ENCODE data around the gene SPON1.
A peak's percentile ranks its signal among the peaks of the same experiment; 100 is the strongest.
"Not testable (repeated sequence)": the region's sequence is repeated elsewhere in the genome, so short reads cannot be mapped to it uniquely, and the experiment has no call there.

Gene SPON1

DNA sequence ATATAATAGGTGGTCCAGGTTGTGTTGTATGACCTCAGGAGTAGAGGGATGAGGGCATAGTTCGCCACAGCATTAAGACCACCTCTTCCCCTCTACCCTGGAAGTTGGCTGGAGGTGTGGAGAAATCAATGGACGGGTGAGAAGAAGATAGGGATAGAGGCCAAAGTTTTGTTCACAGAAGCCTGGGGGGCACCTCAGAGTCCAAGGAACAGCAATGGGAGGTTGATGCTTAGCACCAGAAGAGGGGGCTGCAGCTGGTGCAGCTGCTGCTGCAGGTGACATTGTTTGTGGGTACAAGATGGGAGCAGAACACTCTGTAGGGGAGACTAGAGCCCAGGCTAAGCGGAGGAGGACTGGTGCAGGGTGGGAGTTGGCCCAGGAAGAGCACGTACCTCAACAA, 31.2 kb upstream of the SPON1 start:
- DNase-seq (ENCODE audit: low read depth in 2 of 2) = no peak
- TF ChIP-seq, protein P1, sequence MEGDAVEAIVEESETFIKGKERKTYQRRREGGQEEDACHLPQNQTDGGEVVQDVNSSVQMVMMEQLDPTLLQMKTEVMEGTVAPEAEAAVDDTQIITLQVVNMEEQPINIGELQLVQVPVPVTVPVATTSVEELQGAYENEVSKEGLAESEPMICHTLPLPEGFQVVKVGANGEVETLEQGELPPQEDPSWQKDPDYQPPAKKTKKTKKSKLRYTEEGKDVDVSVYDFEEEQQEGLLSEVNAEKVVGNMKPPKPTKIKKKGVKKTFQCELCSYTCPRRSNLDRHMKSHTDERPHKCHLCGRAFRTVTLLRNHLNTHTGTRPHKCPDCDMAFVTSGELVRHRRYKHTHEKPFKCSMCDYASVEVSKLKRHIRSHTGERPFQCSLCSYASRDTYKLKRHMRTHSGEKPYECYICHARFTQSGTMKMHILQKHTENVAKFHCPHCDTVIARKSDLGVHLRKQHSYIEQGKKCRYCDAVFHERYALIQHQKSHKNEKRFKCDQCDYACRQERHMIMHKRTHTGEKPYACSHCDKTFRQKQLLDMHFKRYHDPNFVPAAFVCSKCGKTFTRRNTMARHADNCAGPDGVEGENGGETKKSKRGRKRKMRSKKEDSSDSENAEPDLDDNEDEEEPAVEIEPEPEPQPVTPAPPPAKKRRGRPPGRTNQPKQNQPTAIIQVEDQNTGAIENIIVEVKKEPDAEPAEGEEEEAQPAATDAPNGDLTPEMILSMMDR (IDR thresholded peaks at IDR 0.05; ENCODE audit: low read depth, low read length) = no peak
- no peak overlapping the region for H3K4me3 ChIP-seq (replicated peaks in 1 of 2; ENCODE audit: low read depth in 2 of 2, low read length in 2 of 2)

DNA sequence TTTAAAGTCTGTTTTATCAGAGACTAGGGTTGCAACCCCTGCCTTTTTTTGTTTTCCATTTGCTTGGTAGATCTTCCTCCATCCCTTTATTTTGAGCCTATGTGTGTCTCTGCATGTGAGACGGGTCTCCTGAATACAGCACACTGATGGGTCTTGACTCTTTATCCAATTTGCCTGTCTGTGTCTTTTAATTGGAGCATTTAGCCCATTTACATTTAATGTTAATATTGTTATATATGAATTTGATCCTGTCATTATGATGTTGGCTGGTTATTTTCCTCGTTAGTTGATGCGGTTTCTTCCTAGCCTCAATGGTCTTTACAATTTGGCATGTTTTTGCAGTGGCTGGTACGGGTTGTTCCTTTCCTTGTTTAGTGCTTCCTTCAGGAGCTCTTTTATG, 25.4 kb upstream of the SPON1 start:
- H3K4me3 ChIP-seq (replicated peaks in 1 of 2; ENCODE audit: low read depth in 2 of 2, low read length in 2 of 2) = not testable (repeated sequence)

DNA sequence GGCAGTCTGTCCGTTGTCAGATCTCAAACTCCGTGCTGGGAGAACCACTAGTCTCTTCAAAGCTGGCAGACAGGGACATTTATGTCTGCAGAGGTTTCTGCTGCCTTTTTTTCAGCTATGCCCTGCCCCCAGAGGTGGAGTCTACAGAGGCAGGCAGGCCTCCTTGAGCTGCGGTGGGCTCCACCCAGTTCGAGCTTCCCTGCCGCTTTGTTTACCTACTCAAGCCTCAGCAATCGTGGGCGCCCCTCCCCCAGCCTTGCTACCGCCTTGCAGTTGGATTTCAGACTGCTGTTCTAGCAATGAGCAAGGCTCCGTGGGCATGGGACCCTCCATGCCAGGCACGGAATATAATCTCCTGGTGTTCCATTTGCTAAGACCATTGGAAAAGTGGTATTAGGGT, 23.7 kb upstream of the SPON1 start:
- H3K4me3 ChIP-seq (replicated peaks in 1 of 2; ENCODE audit: low read depth in 2 of 2, low read length in 2 of 2); DNase-seq (ENCODE audit: low read depth in 2 of 2): not testable (repeated sequence)

More for the DNA sequence above, 25.4 kb upstream of the SPON1 start:
- not testable (repeated sequence) for DNase-seq (ENCODE audit: low read depth in 2 of 2)

DNA sequence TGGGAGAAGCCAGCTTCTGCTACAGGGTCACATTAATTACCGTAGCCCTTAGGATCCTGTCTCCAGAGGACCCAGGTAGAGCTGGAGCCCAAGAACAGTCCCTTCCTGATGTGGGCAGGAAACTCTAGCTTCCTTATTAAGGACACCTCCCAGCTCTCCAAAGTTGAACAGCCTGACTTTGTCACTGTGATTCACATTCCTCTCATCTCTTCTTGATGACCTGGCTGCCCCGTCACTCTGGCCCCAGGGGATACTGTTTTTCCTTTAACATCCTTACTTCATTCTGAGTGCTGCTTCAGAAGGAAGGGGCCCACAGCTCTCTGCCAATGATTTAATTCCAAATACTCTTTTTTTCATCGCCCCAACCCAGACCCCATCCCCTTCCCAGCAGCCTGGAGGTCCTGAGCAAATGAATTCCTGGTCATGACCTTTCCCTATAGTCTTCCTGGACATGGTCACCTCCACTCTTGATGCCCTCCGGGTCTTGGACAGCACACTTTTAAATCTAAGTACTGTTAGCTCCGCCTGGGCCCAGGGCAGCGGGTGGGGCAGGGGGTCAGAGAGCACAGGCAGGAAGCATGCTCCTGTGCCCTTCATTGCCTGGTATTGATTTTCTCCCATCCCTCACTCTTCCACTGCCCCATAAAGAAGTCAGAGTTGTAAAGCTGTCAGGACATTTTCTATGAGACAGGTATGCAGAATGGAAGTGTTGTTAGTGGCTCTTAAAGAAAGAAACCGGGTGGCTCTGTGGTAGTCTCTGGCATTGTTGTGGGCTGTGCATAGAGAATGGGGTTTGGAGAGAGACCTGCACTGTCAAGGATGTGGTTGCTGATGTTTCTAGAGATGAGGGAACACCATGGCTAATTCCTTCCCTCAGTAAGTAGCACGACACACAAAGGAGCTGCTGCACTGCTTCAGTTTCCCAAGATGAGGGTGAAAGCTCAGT, 22.3 kb upstream of the SPON1 start:
- TF ChIP-seq, protein P1 (IDR thresholded peaks at IDR 0.05; ENCODE audit: low read depth, low read length) = no peak
- no peak overlapping the region for H3K4me3 ChIP-seq (replicated peaks in 1 of 2; ENCODE audit: low read depth in 2 of 2, low read length in 2 of 2)
- no peak for DNase-seq (ENCODE audit: low read depth in 2 of 2)

DNA sequence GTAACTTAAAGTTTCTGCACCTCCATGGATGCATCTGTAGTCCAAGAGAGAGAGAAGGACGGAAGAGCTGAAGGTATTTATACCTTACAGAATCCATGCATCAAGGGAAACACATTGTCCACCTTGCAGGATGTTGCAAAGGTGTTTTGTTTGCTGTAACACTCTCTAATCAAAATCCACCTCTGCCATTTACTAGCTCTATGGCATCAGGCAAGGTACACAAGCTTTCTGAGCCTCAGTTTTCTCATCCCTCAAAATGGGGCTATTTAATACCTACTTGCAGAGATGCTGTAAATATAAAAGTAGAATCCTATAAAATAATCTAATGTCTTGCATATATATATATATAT, 21.6 kb upstream of the SPON1 start:
- no peak overlapping the region for H3K4me3 ChIP-seq (replicated peaks in 1 of 2; ENCODE audit: low read depth in 2 of 2, low read length in 2 of 2)
- TF ChIP-seq, protein P1 (IDR thresholded peaks at IDR 0.05; ENCODE audit: low read depth, low read length) = no peak
- no peak for DNase-seq (ENCODE audit: low read depth in 2 of 2)

DNA sequence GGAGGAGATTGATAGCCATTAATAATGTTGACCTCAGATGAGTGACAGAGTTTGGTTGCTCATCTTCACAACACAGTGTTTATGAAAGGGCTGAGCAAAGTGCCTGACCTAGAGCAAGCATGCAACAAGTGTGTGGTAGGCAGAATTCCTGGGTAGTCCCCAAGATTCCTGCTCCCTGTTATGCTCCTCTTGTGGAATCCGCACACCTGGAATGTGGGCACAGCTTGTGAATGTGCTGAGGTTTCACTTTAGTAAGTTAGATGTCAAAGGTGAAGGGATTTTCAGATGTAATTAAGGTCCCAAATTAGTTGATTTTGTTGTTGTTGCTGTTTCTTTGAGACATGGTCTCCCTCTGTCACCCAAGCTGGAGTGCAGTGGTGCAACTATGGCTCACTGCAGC, 20.7 kb upstream of the SPON1 start:
- no peak for DNase-seq (ENCODE audit: low read depth in 2 of 2)
- H3K4me3 ChIP-seq (replicated peaks in 1 of 2; ENCODE audit: low read depth in 2 of 2, low read length in 2 of 2) = no peak overlapping the region
- TF ChIP-seq, protein P1 (IDR thresholded peaks at IDR 0.05; ENCODE audit: low read depth, low read length) = no peak

DNA sequence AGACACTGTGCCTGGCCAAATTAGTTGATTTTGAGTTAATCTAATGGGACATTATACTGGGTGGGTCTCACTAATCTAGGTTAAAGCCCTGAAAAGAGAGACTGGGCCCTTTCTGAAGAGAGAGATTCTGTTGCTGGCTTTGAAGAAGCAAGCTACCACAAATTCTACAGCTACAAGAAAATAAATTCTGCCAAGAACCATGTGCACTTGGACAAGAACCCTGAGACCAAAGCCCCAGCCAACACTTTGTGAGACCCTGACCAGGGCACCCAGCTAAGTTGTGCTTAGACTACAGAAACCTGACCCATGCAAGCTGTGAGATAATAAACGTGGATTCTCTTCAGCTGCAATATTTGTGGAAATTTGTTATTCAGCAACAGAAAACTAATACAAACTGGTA, 20.1 kb upstream of the SPON1 start:
- TF ChIP-seq, protein P1 (IDR thresholded peaks at IDR 0.05; ENCODE audit: low read depth, low read length) = no peak
- DNase-seq (ENCODE audit: low read depth in 2 of 2) = no peak
- H3K4me3 ChIP-seq (replicated peaks in 1 of 2; ENCODE audit: low read depth in 2 of 2, low read length in 2 of 2) = no peak overlapping the region

DNA sequence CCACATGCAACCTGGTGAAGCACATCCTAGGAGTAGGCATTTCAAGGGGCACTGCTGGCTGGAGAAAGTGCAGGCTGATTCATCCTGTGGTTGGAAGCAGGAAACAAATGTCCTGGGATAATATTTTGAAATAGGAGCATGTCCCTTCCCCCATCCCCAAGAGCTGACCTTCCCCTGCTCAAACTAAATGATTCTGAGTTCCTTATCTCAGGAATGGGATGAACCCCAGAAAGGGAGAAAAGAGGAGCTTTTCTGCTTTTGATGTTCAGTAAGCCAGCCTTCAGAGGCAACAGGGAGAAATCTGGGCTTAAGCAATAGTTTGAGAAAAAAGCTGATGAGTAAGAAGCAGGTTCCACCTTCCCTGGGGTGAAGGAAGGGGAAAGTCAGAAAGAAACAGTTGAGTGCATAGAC, 19.5 kb upstream of the SPON1 start:
- no peak overlapping the region for H3K4me3 ChIP-seq (replicated peaks in 1 of 2; ENCODE audit: low read depth in 2 of 2, low read length in 2 of 2)
- peak; percentile 46 to 60 for DNase-seq (ENCODE audit: low read depth in 2 of 2)
- TF ChIP-seq, protein P1 (IDR thresholded peaks at IDR 0.05; ENCODE audit: low read depth, low read length) = no peak

Data from cardiac fibroblast (primary cell).